GM12873 (cell line): ENCODE results near the gene CELF4.
A peak's percentile ranks its signal among the peaks of the same experiment; 100 is the strongest.

Experiments used
- TF ChIP-seq, protein P1 (sequence below): IDR thresholded peaks from 2 replicates; pipeline ENCODE4 v1.5.1; 2012; ENCODE audit warnings: low read depth, mild to moderate bottlenecking, moderate library complexity, low read length, control low read depth; ENCODE audit not compliant: insufficient read depth; ENCODE audit errors: missing control alignments

CELF4 gene

DNA sequence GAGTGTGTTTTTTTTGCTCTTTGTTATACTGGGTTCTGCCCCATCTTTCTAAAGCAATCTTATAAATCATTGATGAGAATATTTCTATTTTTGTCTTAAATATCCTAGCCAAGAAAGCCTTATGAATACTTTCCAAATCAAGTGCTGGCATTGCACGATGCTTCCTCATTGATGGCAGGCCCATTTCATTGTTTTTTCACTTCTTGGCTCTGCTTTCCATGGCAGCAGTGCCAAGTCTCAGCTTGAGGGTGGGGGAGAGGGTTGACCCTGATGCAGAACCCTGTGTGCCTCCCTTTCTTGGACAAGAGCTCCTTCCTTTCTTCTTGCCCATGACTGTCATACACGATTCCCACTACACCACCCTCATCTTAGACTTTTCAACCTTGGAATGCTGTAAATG lies 16.7 kb upstream of the CELF4 start:
- TF ChIP-seq, protein P1, sequence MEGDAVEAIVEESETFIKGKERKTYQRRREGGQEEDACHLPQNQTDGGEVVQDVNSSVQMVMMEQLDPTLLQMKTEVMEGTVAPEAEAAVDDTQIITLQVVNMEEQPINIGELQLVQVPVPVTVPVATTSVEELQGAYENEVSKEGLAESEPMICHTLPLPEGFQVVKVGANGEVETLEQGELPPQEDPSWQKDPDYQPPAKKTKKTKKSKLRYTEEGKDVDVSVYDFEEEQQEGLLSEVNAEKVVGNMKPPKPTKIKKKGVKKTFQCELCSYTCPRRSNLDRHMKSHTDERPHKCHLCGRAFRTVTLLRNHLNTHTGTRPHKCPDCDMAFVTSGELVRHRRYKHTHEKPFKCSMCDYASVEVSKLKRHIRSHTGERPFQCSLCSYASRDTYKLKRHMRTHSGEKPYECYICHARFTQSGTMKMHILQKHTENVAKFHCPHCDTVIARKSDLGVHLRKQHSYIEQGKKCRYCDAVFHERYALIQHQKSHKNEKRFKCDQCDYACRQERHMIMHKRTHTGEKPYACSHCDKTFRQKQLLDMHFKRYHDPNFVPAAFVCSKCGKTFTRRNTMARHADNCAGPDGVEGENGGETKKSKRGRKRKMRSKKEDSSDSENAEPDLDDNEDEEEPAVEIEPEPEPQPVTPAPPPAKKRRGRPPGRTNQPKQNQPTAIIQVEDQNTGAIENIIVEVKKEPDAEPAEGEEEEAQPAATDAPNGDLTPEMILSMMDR, result no peak

- TF ChIP-seq, protein P1, result peak; percentile 39
Measured at GRCh38 chr18:37578886-37579513, 13.4 kb upstream of the CELF4 start.

- TF ChIP-seq, protein P1, result no peak
Measured at GRCh38 chr18:37578182-37578678, 12.6 kb upstream of the CELF4 start.

GRCh38 chr18:37577051-37577611 lies 11.5 kb upstream of the CELF4 start:
- TF ChIP-seq, protein P1, result no peak

GRCh38 chr18:37575646-37576045 lies 10.0 kb upstream of the CELF4 start:
- TF ChIP-seq, protein P1, result no peak

DNA sequence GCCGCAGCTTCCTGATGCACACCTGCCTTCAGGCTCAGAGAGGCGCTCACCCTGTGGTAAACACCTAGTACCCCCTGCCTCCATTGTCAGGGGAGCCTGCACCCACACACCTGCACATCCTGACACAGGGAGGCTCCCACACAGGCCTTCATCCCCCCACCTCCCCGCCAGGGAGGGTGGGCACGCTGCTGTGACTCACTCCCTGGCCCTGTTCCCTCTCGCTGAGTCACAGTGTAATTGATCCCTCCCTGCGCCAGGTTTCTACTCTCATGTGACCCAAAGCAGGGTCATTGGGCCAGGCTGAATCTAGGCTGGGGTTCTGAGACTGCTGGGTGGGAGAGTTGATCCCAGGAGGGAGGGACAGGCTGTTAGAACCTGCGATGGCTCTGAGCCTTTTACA lies 8.5 kb upstream of the CELF4 start:
- TF ChIP-seq, protein P1, result no peak

- TF ChIP-seq, protein P1, result no peak
Measured at GRCh38 chr18:37572736-37573135, 7.1 kb upstream of the CELF4 start.
